Measurements from ENCODE around the gene NCF4.

NCF4 gene

GRCh38 chr22:36838119-36839030, 22.4 kb upstream of the NCF4 start:
- no peak for FAIRE-seq

GRCh38 chr22:36839356-36840073, 21.3 kb upstream of the NCF4 start:
- no peak for FAIRE-seq

GRCh38 chr22:36840106-36840505, 20.7 kb upstream of the NCF4 start:
- FAIRE-seq: no peak

GRCh38 chr22:36846271-36846670, 14.5 kb upstream of the NCF4 start:
- FAIRE-seq: no peak

- FAIRE-seq: no peak
These were observed 13.9 kb upstream of the NCF4 start for GRCh38 chr22:36846949-36847348.

GRCh38 chr22:36850056-36850455, 10.8 kb upstream of the NCF4 start:
- FAIRE-seq: no peak

GRCh38 chr22:36850682-36851081, 10.1 kb upstream of the NCF4 start:
- no peak for FAIRE-seq

GRCh38 chr22:36852056-36852973, 8.5 kb upstream of the NCF4 start:
- no peak for FAIRE-seq

- FAIRE-seq: no peak
These were observed 7.3 kb upstream of the NCF4 start for GRCh38 chr22:36853407-36854099.

GRCh38 chr22:36855478-36855877, 5.3 kb upstream of the NCF4 start:
- no peak for FAIRE-seq

- FAIRE-seq: peak; percentile 87
These were observed 4.5 kb upstream of the NCF4 start for GRCh38 chr22:36856121-36856791.

GRCh38 chr22:36856792-36857135, 4.0 kb upstream of the NCF4 start:
- FAIRE-seq: no peak

- FAIRE-seq: no peak
These were observed 2.6 kb upstream of the NCF4 start for GRCh38 chr22:36858156-36858555.

GRCh38 chr22:36858966-36859365, 1.8 kb upstream of the NCF4 start:
- FAIRE-seq: no peak

- FAIRE-seq: no peak
These were observed 789 bp upstream of the NCF4 start for GRCh38 chr22:36860017-36860416.

GRCh38 chr22:36860438-36860820, 377 bp upstream of the NCF4 start:
- no peak for FAIRE-seq

- FAIRE-seq: no peak
These were observed 1.7 kb downstream of the NCF4 start for GRCh38 chr22:36862251-36863242.

GRCh38 chr22:36863281-36863680, 2.5 kb downstream of the NCF4 start:
- no peak for FAIRE-seq

- no peak for FAIRE-seq
These were observed 3.2 kb downstream of the NCF4 start for GRCh38 chr22:36863979-36864378.

- FAIRE-seq: no peak
These were observed 3.8 kb downstream of the NCF4 start for GRCh38 chr22:36864454-36865215.
